Stimulated activated CD4-positive, alpha-beta T cell treated with anti-CD3 and anti-CD28 coated beads, TNF-alpha, amount 100 ng/mL, for 24 hours (primary cell): Measurements from ENCODE around the gene FAM25A.
"Not testable (repeated sequence)": the region's sequence is repeated elsewhere in the genome, so short reads cannot be mapped to it uniquely, and the experiment has no call there.

Source experiments
- DNase-seq, 3 experiments: peaks; one replicate each; pipeline ENCODE4 v3.0.0-alpha.2; 2020; ENCODE audit warnings: low read depth in 3 of 3

The FAM25A gene

GRCh38 chr10:87020056-87020455 is at the start of gene FAM25A:
FAM25A (plus strand) TSS chr10:87020294; CDS start chr10:87020325, 31 bp downstream.
- DNase-seq: not testable (repeated sequence)

- DNase-seq: no peak
Observed at GRCh38 chr10:86970982-86971231, 49.2 kb upstream of the FAM25A start.

GRCh38 chr10:86971232-86971991 is 48.7 kb upstream of the FAM25A start:
- peak; percentile 72 to 83 (median 74) for DNase-seq

GRCh38 chr10:86972613-86973380 is 47.3 kb upstream of the FAM25A start:
- DNase-seq: no peak

- no peak for DNase-seq
Observed at GRCh38 chr10:86974484-86974883, 45.6 kb upstream of the FAM25A start.

- no peak for DNase-seq
Observed at GRCh38 chr10:86976362-86977056, 43.6 kb upstream of the FAM25A start.

GRCh38 chr10:86978457-86978856 is 41.6 kb upstream of the FAM25A start:
- DNase-seq: not testable (repeated sequence)

- DNase-seq: no peak
Observed at GRCh38 chr10:86979296-86979818, 40.7 kb upstream of the FAM25A start.

- DNase-seq: no peak
Observed at GRCh38 chr10:86979977-86980448, 40.1 kb upstream of the FAM25A start.

- DNase-seq: not testable (repeated sequence)
Observed at GRCh38 chr10:86981020-86981419, 39.1 kb upstream of the FAM25A start.

GRCh38 chr10:86981716-86982115 is 38.4 kb upstream of the FAM25A start:
- DNase-seq: no peak

- not testable (repeated sequence) for DNase-seq
Observed at GRCh38 chr10:86984498-86984897, 35.6 kb upstream of the FAM25A start.

GRCh38 chr10:86988520-86988919 is 31.6 kb upstream of the FAM25A start:
- DNase-seq: no peak

GRCh38 chr10:86991362-86991761 is 28.7 kb upstream of the FAM25A start:
- DNase-seq: not testable (repeated sequence)

- no peak for DNase-seq
Observed at GRCh38 chr10:86992456-86992855, 27.6 kb upstream of the FAM25A start.

GRCh38 chr10:86992929-86993328 is 27.2 kb upstream of the FAM25A start:
- no peak for DNase-seq

GRCh38 chr10:86999802-87000403 is 20.2 kb upstream of the FAM25A start:
- not testable (repeated sequence) for DNase-seq

- no peak for DNase-seq
Observed at GRCh38 chr10:87000491-87000890, 19.6 kb upstream of the FAM25A start.

GRCh38 chr10:87007124-87007523 is 13.0 kb upstream of the FAM25A start:
- not testable (repeated sequence) for DNase-seq

- not testable (repeated sequence) for DNase-seq
Observed at GRCh38 chr10:87007674-87008073, 12.4 kb upstream of the FAM25A start.

- DNase-seq: not testable (repeated sequence)
Observed at GRCh38 chr10:87008303-87008702, 11.8 kb upstream of the FAM25A start.
